Stimulated activated naive CD8-positive, alpha-beta T cell treated with anti-CD3 and anti-CD28 coated beads, Interleukin-15, amount 100 ng/mL, for 72 hours (primary cell): ENCODE data around the gene ZC3H14.

Experiments
- ATAC-seq: fragments of 150-1000 bp; cut with Tn5 transposase; 2 replicates; pipeline ENCODE4 v1.10.0; 2021; ENCODE audit warnings: mild to moderate bottlenecking, moderate library complexity
- DNase-seq, 2 donors: peaks; one replicate each; pipeline ENCODE4 v3.0.0; 2021 to 2022
- H3K27ac Mint-ChIP-seq, 2 donors: one replicate each; pipeline ENCODE4 v1.8.0; 2022; ENCODE audit warnings: mild to moderate bottlenecking in 2 of 2, mixed read lengths in 2 of 2, moderate library complexity in 2 of 2
- H3K27me3 Mint-ChIP-seq: one replicate; pipeline ENCODE4 v1.8.0; 2022; ENCODE audit warnings: mixed read lengths
- H3K4me1 Mint-ChIP-seq: one replicate; pipeline ENCODE4 v1.8.0; 2022; ENCODE audit warnings: mild to moderate bottlenecking, mixed read lengths
- H3K4me3 Mint-ChIP-seq, 2 donors: one replicate each; pipeline ENCODE4 v1.8.0; 2022; ENCODE audit warnings: mild to moderate bottlenecking in 2 of 2, mixed read lengths in 2 of 2, moderate library complexity in 1 of 2
- H3K9me3 Mint-ChIP-seq, 2 donors: one replicate each; pipeline ENCODE4 v1.8.0; 2022; ENCODE audit warnings: mixed read lengths in 2 of 2

Gene ZC3H14

DNA sequence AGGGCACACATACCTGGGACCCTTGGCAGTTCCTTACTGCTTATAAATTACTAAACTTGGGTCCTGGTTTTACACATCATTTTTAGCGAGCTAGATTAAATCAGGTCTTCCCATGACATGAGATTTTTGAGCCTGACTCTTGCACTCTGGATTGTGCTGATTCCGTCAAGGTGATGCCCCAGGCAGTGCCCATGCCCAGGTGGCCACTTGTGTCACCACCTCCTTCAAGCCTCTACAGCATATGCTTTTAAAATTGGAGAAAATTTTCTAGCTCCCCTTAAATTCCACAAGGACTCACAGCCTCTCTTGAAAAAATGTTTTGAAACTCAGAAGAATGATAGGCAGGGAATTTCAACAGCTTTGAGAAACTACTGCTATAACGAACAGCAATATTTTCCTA lies 17.6 kb upstream of the ZC3H14 start:
- Mint-ChIP-seq H3K4me1 (no peaks in the 10 kb centered on the region), H3K4me3 (no peak overlapping the region), H3K27me3 (no peaks in the 10 kb centered on the region), H3K27ac (no peak overlapping the region), H3K9me3 (no peaks in the 10 kb centered on the region)
- no peak for DNase-seq
- no peak for ATAC-seq

DNA sequence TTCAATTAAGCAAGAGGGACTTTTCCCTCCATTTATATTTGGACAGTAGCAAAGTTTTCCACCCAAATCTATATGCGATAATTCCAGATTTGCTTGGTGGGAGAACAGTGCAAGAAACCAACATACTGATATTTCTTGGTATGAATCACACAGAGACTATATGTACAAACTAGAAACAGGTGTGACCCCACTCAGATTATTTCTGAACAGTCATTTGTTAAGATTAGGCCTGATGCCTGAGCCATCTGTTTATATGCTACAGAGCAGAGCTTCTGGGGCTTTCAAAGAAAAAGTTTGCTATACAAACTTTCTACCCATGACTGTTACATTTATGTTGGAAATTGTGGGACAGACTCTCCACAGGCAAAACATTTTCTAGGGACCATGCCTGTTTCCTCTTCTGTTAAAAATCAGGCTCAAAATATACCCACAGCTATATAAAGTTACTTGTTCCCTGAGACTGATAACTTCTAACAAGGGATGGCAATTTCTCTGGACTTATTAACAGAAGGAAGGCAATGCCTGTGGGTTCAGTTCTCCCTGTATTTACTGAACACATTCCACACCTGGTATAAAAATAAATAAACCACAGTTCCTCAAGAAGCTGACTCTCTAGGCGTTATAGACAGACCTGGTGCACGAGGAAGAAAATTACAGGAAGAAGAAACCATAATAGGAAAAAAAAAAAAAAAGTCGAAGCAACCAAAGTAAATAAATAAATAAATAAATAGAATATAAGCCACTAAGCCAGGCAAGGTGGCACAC lies 16.0 kb upstream of the ZC3H14 start:
- no peaks in the 10 kb centered on the region for H3K9me3 Mint-ChIP-seq
- ATAC-seq = no peak
- no peak overlapping the region for H3K27ac Mint-ChIP-seq
- no peak for DNase-seq
- H3K27me3 Mint-ChIP-seq = peaks cover 1% of the 10 kb centered on the region
- peaks cover 2% of the 10 kb centered on the region for H3K4me1 Mint-ChIP-seq
- no peak overlapping the region for H3K4me3 Mint-ChIP-seq

DNA sequence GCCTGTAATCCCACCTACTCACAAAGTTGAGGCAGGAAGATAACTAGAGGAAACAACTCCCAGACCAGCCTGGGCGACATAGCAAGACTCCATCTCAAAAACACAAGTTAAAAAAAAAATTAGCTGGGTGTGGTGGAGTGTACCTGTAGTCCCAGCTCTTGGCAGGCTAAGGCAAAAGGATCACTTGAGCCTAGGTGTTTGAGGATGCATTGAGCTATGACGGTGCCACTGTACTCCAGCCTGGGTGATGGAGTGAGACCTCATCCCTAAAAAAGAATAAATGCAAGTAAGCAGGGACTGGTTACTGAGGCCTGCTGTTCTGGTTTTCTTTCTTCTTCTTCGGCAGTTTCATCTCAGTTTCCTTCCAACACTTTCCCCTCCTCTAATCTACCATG lies 15.5 kb upstream of the ZC3H14 start:
- Mint-ChIP-seq H3K27me3 (peaks cover 7% of the 10 kb centered on the region), H3K4me1 (peaks cover 7% of the 10 kb centered on the region), H3K27ac (no peak overlapping the region), H3K9me3 (no peaks in the 10 kb centered on the region), H3K4me3 (no peak overlapping the region)
- DNase-seq (no peak), ATAC-seq (no peak)

GRCh38 chr14:88550078-88550477 lies 12.8 kb upstream of the ZC3H14 start:
- H3K4me1 Mint-ChIP-seq = peaks cover 7% of the 10 kb centered on the region
- no peak overlapping the region for H3K27ac Mint-ChIP-seq
- H3K9me3 Mint-ChIP-seq = no peaks in the 10 kb centered on the region
- no peak overlapping the region for H3K4me3 Mint-ChIP-seq
- ATAC-seq (no peak), DNase-seq (no peak)
- peaks cover 27% of the 10 kb centered on the region for H3K27me3 Mint-ChIP-seq

DNA sequence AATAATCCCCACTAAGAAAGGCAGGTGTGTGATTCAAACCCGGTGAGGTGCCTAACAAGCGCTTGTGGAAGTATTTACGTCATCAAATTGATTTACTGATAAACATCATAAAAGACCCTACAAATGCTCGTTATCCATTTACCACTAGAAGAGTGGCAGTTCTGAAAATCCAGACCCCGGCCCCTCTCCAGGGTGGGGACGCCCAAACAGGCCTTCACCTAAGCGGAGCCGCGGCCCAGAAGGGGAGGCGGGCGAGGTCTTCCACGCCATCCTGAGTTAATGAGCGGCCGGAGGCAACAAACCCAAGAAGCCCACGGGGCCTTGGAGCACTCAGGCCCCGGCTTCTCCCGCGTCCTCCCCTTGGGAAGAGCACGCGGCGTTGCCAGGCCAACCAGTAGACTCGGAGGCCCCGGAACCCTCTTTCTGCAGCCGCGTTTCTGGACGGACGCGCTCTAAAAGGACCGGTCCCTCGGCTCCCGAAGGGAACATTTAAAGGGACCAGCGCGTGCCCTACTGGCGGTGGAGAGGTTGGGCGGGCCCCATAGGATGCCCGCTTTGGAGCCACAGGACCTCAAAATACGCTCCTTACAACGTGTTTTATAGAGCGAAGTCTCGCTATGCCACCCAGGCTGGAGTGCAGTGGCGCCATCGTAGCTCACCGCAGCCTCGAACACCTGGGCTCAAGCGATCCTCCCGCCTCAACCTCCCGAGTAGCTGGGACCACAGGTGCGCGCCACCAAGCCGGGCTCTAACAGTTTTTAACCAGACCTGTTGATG lies 11.6 kb upstream of the ZC3H14 start:
- Mint-ChIP-seq H3K4me3 (peak overlapping the region; percentile 73 to 77), H3K27me3 (peaks cover 39% of the 10 kb centered on the region), H3K4me1 (peaks cover 10% of the 10 kb centered on the region), H3K27ac (no peak overlapping the region), H3K9me3 (no peaks in the 10 kb centered on the region)
- ATAC-seq (peak; percentile 79), DNase-seq (peak; percentile 67 to 68)

- Mint-ChIP-seq H3K27ac (no peak overlapping the region), H3K4me1 (peaks cover 17% of the 10 kb centered on the region), H3K27me3 (peaks cover 47% of the 10 kb centered on the region), H3K4me3 (peak overlapping the region; percentile 73 to 77), H3K9me3 (no peaks in the 10 kb centered on the region)
- ATAC-seq = no peak
- no peak for DNase-seq
These were observed 10.8 kb upstream of the ZC3H14 start for GRCh38 chr14:88551980-88552431.

GRCh38 chr14:88552876-88553275 lies 10.0 kb upstream of the ZC3H14 start:
- peaks cover 50% of the 10 kb centered on the region for H3K27me3 Mint-ChIP-seq

GRCh38 chr14:88553886-88554456 lies 8.9 kb upstream of the ZC3H14 start:
- H3K9me3 Mint-ChIP-seq = no peaks in the 10 kb centered on the region
- no peak for ATAC-seq
- H3K4me3 Mint-ChIP-seq = peak overlapping the region; percentile 50 to 81
- peaks cover 56% of the 10 kb centered on the region for H3K27me3 Mint-ChIP-seq
- H3K4me1 Mint-ChIP-seq = peaks cover 34% of the 10 kb centered on the region
- no peak overlapping the region for H3K27ac Mint-ChIP-seq
- no peak for DNase-seq

More at GRCh38 chr14:88552876-88553275, 10.0 kb upstream of the ZC3H14 start:
- H3K27ac Mint-ChIP-seq = no peak overlapping the region
- H3K4me3 Mint-ChIP-seq = no peak overlapping the region
- ATAC-seq = no peak
- H3K4me1 Mint-ChIP-seq = peaks cover 26% of the 10 kb centered on the region
- H3K9me3 Mint-ChIP-seq = no peaks in the 10 kb centered on the region
- no peak for DNase-seq

DNA sequence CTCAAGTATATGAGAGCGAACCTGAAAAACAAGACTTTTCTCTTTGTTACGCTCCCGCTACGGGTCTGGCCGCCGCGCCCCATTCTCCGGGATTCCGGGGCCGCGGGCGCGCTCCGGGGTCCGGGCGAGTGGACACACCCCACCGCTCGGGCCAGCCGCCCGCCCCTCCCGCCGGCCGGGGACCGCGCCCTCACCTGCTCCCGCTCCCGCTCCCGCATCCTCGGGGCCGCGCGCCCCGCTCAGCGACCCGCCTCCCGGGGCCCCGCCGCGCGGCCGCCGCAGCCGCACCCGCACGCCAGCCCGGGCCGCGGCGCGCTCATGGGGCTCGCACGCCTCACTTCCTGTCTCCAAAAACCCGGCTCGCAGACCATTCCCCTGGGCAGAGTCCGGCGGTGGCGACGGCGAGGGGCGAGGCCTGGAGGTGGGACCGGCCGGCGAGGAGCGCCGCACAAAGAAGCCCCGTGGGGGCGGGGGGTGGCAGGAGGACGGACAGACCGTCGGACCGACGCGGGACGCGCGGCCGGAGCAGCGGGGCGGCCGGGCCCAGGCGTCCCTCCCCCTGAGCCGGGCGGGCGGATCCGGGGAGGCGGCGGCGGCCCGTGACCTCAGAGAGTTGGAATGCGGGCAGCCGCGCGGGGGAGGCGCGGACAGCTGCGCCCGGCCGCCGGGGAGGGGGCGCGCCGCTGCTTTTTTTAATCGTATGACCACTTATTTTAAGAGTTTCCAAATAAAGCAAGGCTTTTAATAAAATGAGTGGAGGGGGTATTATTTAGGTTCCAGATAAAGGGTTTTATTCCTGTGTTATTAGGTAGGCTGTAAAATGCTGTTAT lies 8.2 kb upstream of the ZC3H14 start, which contains the start of gene PTPN21:
Gene PTPN21, minus strand, starts transcription at position 551 of the 830 bp plus-strand sequence. CDS start 4,590 bp downstream, outside the sequence.
- ATAC-seq = peak; percentile 57
- Mint-ChIP-seq H3K9me3 (no peaks in the 10 kb centered on the region), H3K27ac (peak within 1 kb of the TSS in 1 of 2 donors; percentile 78), H3K4me1 (peaks cover 39% of the 10 kb centered on the region), H3K4me3 (peak within 1 kb of the TSS; percentile 81 to 83), H3K27me3 (peaks cover 62% of the 10 kb centered on the region)
- DNase-seq = peak in 1 of 2 donors; percentile 20

GRCh38 chr14:88556581-88556980 lies 6.3 kb upstream of the ZC3H14 start:
- Mint-ChIP-seq H3K27me3 (peaks cover 66% of the 10 kb centered on the region), H3K27ac (no peak overlapping the region), H3K4me3 (no peak overlapping the region), H3K9me3 (no peaks in the 10 kb centered on the region), H3K4me1 (peaks cover 40% of the 10 kb centered on the region)
- no peak for DNase-seq
- no peak for ATAC-seq

GRCh38 chr14:88559852-88560251 lies 3.0 kb upstream of the ZC3H14 start:
- ATAC-seq (no peak), DNase-seq (no peak)
- Mint-ChIP-seq H3K4me3 (no peak overlapping the region), H3K9me3 (no peaks in the 10 kb centered on the region), H3K27me3 (peaks cover 45% of the 10 kb centered on the region), H3K27ac (no peak overlapping the region), H3K4me1 (peaks cover 59% of the 10 kb centered on the region)

DNA sequence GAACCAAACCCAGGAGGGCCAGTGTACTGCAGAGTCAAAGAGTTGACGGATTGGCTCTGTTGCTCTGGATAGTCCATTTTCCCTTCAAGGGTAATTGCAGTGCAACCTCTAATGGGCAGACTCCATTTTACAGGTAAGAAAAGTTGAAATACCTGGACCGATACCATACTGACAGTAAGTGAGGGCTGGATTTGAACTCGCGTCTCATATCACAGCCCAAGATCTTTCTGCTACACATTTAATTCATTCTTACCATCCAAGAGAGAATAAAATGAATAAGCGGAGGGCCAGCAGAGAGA lies 356 bp upstream of the ZC3H14 start:
- peaks cover 43% of the 10 kb centered on the region for H3K4me1 Mint-ChIP-seq
- no peaks in the 10 kb centered on the region for H3K9me3 Mint-ChIP-seq
- peak overlapping the region; percentile 87 to 89 for H3K4me3 Mint-ChIP-seq
- DNase-seq (no peak), ATAC-seq (no peak)
- peaks cover 20% of the 10 kb centered on the region for H3K27me3 Mint-ChIP-seq
- H3K27ac Mint-ChIP-seq = peak overlapping the region; percentile 97

DNA sequence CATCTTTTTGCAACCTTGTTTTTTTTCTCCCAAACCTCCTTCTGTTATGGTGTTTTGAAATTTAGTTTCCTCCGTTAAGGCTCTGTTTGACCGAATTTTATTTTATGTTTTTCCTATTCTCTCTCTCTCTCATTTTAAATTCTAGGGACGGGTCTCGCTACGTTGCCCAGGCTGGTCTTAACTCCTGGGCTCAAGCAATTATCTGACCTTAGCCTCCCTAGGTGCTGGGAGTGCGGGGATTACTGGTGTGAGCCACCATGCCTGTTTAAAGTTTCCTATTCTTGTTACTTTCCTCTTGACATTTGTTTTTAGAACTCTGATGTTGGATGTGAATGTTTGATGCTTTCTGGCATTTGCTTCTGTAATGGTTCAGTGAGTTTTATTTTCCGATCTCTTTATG lies 1.0 kb downstream of the ZC3H14 start:
- ATAC-seq = no peak

DNA sequence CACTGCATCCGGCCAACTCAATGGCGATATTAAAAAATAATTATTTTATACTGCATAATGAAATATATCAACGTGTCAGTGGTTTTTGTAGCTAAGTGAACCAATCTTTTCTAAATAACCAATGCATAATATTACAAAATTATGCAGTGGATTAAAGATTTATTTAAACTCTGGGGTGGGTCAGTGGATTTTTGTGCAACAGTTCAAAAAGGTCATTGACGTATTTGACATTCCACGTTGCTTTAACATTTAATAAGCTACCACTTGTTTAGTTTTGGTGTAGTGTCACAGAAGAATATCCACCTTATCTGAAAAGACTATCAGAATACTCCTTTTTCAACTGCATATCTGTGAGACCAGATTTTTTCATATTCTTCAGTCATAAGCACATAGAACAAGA lies 2.6 kb downstream of the ZC3H14 start:
- Mint-ChIP-seq H3K4me1 (peaks cover 27% of the 10 kb centered on the region), H3K27me3 (peaks cover 8% of the 10 kb centered on the region), H3K4me3 (no peak overlapping the region), H3K9me3 (peaks cover 0 to 5% of the 10 kb centered on the region in 2 donors), H3K27ac (no peak overlapping the region)
- DNase-seq (no peak), ATAC-seq (no peak)

More for the DNA sequence above, 1.0 kb downstream of the ZC3H14 start:
- DNase-seq = no peak
- Mint-ChIP-seq H3K9me3 (peaks cover 0 to 5% of the 10 kb centered on the region in 2 donors), H3K27ac (peak overlapping the region; percentile 87 to 90), H3K27me3 (peaks cover 15% of the 10 kb centered on the region), H3K4me3 (peak overlapping the region; percentile 87 to 89), H3K4me1 (peaks cover 32% of the 10 kb centered on the region)

DNA sequence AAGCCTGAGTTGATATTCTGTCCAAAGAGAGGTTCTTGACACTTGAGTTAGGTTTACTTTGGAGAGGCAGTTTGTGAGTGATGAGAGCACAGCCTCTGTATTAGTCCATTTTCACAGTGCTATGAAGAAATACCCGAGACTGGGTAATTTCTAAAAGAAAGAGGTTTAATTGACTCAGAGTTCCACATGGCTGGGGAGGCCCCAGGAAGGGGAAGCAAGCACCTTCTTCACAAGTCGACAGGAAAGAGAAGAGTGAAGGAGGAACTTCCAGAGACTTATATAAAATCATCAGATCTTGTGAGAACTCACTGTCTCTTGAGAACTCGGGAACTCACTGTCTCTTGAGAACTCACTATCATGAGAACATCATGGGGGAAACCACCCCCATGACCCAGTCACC lies 5.4 kb downstream of the ZC3H14 start:
- ATAC-seq (no peak), DNase-seq (no peak)
- no peaks in the 10 kb centered on the region for H3K27me3 Mint-ChIP-seq
- no peak overlapping the region for H3K4me3 Mint-ChIP-seq
- peaks cover 0 to 5% of the 10 kb centered on the region in 2 donors for H3K9me3 Mint-ChIP-seq
- H3K4me1 Mint-ChIP-seq = peaks cover 13% of the 10 kb centered on the region
- H3K27ac Mint-ChIP-seq = no peak overlapping the region
